Measurements from ENCODE around the gene PLEKHA6. TPM values are rescaled to one million over a fixed set of nuclear protein-coding genes. Genes with fewer than 3 reads are reported as not detected.

The PLEKHA6 gene
- total and polyA plus RNA-seq, 8 donors, result 5.1 to 24.4 (median 16.1) TPM

DNA sequence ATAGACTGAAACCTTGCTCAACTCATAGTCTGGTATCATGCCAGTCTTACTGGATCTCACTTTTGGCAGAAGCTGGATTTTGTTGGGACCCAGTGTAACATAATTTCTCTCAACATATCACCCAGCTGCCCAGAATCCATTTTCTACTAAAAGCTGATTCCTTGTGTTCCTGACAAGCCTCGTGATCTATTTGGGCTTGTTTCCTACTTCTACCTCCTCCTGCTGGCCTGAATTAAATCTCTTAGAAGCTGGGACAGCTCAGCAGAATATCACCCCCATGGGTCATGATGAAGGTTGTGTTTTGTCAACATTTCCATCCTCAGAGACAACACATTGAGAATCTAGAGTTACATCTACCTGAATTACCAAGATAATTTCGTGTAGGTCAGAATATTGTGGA is 153.6 kb downstream of the PLEKHA6 start:
- H3K27me3 ChIP-seq, result peaks cover 0 to 30% of the 10 kb centered on the region in 2 donors
- TF ChIP-seq, protein P1, sequence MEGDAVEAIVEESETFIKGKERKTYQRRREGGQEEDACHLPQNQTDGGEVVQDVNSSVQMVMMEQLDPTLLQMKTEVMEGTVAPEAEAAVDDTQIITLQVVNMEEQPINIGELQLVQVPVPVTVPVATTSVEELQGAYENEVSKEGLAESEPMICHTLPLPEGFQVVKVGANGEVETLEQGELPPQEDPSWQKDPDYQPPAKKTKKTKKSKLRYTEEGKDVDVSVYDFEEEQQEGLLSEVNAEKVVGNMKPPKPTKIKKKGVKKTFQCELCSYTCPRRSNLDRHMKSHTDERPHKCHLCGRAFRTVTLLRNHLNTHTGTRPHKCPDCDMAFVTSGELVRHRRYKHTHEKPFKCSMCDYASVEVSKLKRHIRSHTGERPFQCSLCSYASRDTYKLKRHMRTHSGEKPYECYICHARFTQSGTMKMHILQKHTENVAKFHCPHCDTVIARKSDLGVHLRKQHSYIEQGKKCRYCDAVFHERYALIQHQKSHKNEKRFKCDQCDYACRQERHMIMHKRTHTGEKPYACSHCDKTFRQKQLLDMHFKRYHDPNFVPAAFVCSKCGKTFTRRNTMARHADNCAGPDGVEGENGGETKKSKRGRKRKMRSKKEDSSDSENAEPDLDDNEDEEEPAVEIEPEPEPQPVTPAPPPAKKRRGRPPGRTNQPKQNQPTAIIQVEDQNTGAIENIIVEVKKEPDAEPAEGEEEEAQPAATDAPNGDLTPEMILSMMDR (IDR thresholded peaks at IDR 0.05), result no peak
- no peaks in the 10 kb centered on the region for H3K9me3 ChIP-seq
- H3K4me1 ChIP-seq, result no peaks in the 10 kb centered on the region
- H3K4me3 ChIP-seq, result no peak overlapping the region
- ATAC-seq (no peak), DNase-seq (no peak)
- intact Hi-C loops (cut with DNase I), result no loop called here
- no peaks in the 10 kb centered on the region for H3K36me3 ChIP-seq
- no peak overlapping the region for H3K27ac ChIP-seq

DNA sequence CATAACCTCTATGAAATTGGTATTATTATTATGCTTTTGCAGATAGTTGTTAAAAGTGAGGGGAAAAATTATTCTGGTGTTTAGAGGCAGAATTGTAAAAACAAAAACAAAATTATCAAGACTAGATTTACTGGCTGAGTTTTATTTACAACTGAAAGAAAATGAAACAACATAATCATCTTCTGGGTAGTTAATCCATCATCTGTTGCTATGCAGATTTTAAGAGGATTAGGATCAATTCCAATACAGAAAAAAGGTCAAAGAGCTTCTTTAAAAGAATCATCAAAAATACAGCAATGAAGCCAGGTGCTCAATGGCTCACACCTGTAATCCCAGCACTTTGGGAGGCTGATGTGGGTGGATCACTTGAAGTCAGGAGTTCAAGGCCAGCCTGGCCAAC is 154.2 kb downstream of the PLEKHA6 start:
- DNase-seq (no peak), ATAC-seq (no peak)
- no peaks in the 10 kb centered on the region for H3K9me3 ChIP-seq
- no peak overlapping the region for H3K4me3 ChIP-seq
- H3K27ac ChIP-seq, result no peak overlapping the region
- no peaks in the 10 kb centered on the region for H3K36me3 ChIP-seq
- TF ChIP-seq, protein P1 (IDR thresholded peaks at IDR 0.05), result no peak
- H3K4me1 ChIP-seq, result no peaks in the 10 kb centered on the region
- H3K27me3 ChIP-seq, result peaks cover 0 to 30% of the 10 kb centered on the region in 2 donors
- intact Hi-C loops (cut with DNase I), result no loop called here

DNA sequence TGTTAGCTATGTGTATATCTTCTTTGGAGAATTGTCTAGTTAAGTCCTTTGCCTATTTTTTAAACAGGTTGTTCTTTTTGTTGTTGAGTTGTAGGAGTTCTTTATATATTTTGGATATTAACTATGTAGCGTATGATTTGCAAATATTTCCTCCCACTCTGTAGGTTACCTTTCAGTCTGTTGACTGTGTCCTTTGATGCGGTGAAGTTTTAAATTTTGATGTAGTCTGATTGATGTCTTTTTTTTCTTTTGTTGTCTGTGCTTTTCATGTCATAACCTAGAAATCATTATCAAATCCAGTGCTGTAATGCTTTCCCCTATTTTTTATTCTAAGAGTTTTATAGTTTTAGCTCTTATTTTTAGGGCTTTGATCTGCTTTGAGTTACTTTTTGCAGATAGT is 154.8 kb downstream of the PLEKHA6 start:
- TF ChIP-seq, protein P1 (IDR thresholded peaks at IDR 0.05), result no peak
- Histone ChIP-seq H3K27ac (no peak overlapping the region), H3K4me3 (no peak overlapping the region), H3K27me3 (peaks cover 0 to 30% of the 10 kb centered on the region in 2 donors), H3K36me3 (no peaks in the 10 kb centered on the region), H3K9me3 (no peaks in the 10 kb centered on the region), H3K4me1 (no peaks in the 10 kb centered on the region)
- DNase-seq (no peak), ATAC-seq (no peak)
- intact Hi-C loops (cut with DNase I), result no loop called here

DNA sequence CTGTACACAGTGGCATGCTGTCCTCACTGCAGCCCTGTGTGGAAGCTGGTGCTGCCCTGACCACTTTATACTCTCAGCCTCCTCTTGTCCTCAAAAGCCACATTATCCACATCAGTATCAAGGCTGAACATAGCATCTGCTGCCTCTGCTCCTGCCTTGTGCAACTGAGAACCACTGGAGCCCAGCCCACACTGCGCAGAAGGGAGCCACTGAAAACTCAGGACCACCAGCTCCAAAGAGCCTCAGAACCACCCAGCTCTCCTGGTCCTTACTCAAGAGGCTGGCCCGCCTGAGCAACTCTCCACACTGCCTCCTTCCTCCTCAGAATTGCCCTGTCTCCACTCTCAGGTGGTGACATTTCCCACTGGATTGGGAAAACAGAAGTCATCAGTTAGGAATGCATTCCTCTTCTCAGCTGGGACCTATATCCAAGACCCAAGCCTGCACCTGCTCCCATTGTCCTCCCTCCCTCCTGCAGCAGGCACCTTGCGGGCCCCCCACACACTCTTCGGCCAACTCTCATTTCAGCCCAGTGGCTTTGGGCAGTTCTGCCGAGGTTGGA is 156.4 kb downstream of the PLEKHA6 start:
- H3K27me3 ChIP-seq, result peaks cover 0 to 39% of the 10 kb centered on the region in 2 donors
- ATAC-seq, result no peak
- intact Hi-C loops (cut with DNase I), result no loop called here
- H3K36me3 ChIP-seq, result no peaks in the 10 kb centered on the region
- no peaks in the 10 kb centered on the region for H3K4me1 ChIP-seq
- no peaks in the 10 kb centered on the region for H3K9me3 ChIP-seq
- TF ChIP-seq, protein P1 (IDR thresholded peaks at IDR 0.05), result no peak
- H3K27ac ChIP-seq, result no peak overlapping the region
- no peak overlapping the region for H3K4me3 ChIP-seq
- no peak for DNase-seq

DNA sequence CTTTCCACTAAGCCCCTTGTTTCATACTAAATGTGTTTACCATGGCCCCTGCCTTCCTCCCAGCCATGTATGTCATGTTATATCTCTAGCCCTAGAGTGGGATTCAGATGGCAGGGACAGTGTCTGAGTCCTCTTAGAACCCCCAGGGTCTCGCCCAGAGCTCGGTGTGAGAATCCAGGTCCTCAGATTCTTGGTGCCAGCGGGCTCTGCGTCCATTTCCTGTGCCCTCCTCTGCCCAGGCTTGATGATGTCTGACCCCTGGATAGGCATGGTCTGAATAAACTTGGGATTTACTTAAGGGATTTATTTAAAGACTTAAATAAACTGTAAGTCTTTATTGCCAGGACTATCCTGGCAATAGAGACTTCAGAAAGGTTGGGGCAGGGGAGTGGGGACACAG is 157.2 kb downstream of the PLEKHA6 start:
- intact Hi-C loops (cut with DNase I), result no loop called here
- ATAC-seq (no peak), DNase-seq (no peak)
- no peaks in the 10 kb centered on the region for H3K4me1 ChIP-seq
- TF ChIP-seq, protein P1 (IDR thresholded peaks at IDR 0.05), result no peak
- no peak overlapping the region for H3K27ac ChIP-seq
- peaks cover 0 to 42% of the 10 kb centered on the region in 2 donors for H3K27me3 ChIP-seq
- no peaks in the 10 kb centered on the region for H3K36me3 ChIP-seq
- H3K9me3 ChIP-seq, result no peaks in the 10 kb centered on the region
- H3K4me3 ChIP-seq, result no peak overlapping the region
